OCI-LY3 (cell line): Measurements from ENCODE around the gene BABAM2.

Experiments
- H2AFZ ChIP-seq: fragments of 200-600, 300-600 bp; shearing (Covaris generic); 2 replicates; pipeline ENCODE4 v1.6.0; 2014; ENCODE audit warnings: antibody characterized with exemption, low read depth, low read length
- H3K27ac ChIP-seq: fragments of 200-600, 300-600 bp; sonication (generic); 2 replicates; pipeline ENCODE4 v1.5.1; 2014; ENCODE audit warnings: mild to moderate bottlenecking, low read length, moderate library complexity, mixed read lengths
- H3K27me3 ChIP-seq: fragments of 200-600, 300-600 bp; sonication (generic); 2 replicates; pipeline ENCODE4 v1.6.1; 2014; ENCODE audit warnings: low read depth, low read length, mixed read lengths
- H3K36me3 ChIP-seq: fragments of 200-600, 300-600 bp; sonication (generic); replicated peaks from 2 replicates; pipeline ENCODE3; 2014; ENCODE audit warnings: low read depth, low read length, mixed read lengths
- H3K4me1 ChIP-seq: fragments of 300-600, 200-600 bp; sonication (generic); 2 replicates; pipeline ENCODE4 v1.6.1; 2014; ENCODE audit warnings: low read length, mixed read lengths
- H3K4me2 ChIP-seq: fragments of 200-600, 300-600 bp; sonication (generic); 2 replicates; pipeline ENCODE4 v1.6.1; 2014; ENCODE audit warnings: low read length, mixed read lengths
- H3K4me3 ChIP-seq: fragments of 300-600, 200-600 bp; sonication (generic); 2 replicates; pipeline ENCODE4 v1.5.1; 2014; ENCODE audit warnings: antibody characterized with exemption, mild to moderate bottlenecking, low read length, moderate library complexity
- H3K79me2 ChIP-seq: fragments of 300-600, 200-600 bp; shearing (Covaris generic); 2 replicates; pipeline ENCODE4 v1.6.1; 2014; ENCODE audit warnings: mild to moderate bottlenecking, low read length, mixed read lengths
- H3K9ac ChIP-seq: fragments of 300-600, 200-600 bp; shearing (Covaris generic); 2 replicates; pipeline ENCODE4 v1.6.0; 2014; ENCODE audit warnings: mild to moderate bottlenecking, low read length, moderate library complexity
- H3K9me3 ChIP-seq: fragments of 200-600, 300-600 bp; shearing (Covaris generic); 2 replicates; pipeline ENCODE4 v1.6.1; 2014; ENCODE audit warnings: low read length, mixed read lengths; ENCODE audit not compliant: insufficient read depth
- H4K20me1 ChIP-seq: fragments of 200-600, 300-600 bp; sonication (generic); 2 replicates; pipeline ENCODE4 v1.6.1; 2016; ENCODE audit warnings: low read length, mixed read lengths; ENCODE audit not compliant: insufficient read depth
- CTCF ChIP-seq: fragments of 200-600, 300-600 bp; sonication (generic); IDR thresholded peaks from 2 replicates; pipeline ENCODE4 v1.5.1; 2014; ENCODE audit warnings: antibody characterized with exemption, low read length, low read depth
- EZH2phosphoT487 ChIP-seq: fragments of 200-600 bp; shearing (Covaris generic); IDR thresholded peaks from 2 replicates; pipeline ENCODE4 v1.6.1; 2018; ENCODE audit warnings: antibody characterized with exemption, mixed run types, low read depth

Gene BABAM2

DNA sequence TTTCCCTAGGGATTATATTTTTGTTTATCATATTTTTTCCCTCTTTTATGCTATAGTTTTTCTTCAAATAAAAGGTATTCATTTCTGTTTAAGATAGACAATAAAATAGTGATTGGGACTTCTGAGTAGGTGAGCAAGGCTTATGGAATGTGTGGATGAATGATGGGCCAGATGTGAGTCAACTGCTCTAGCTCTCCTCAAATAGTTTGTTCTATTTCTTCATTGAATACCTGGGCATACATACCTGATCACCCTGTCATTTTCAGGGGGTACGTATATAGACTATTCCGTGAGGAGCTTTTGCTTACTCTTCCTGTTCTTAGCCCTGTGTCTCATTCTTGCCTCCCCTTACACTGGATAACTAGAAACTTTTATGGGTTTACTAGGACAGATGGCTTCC is 41.9 kb downstream of the BABAM2 start:
- H3K9me3 ChIP-seq, result no peaks in the 10 kb centered on the region
- H3K9ac ChIP-seq, result no peak overlapping the region
- H3K27ac ChIP-seq, result no peak overlapping the region
- no peak overlapping the region for H3K4me3 ChIP-seq
- no peaks in the 10 kb centered on the region for H3K36me3 ChIP-seq
- H3K27me3 ChIP-seq, result no peaks in the 10 kb centered on the region
- TF ChIP-seq EZH2phosphoT487 (no peak), CTCF (no peak)
- no peaks in the 10 kb centered on the region for H3K79me2 ChIP-seq
- H4K20me1 ChIP-seq, result no peaks in the 10 kb centered on the region
- H2AFZ ChIP-seq, result no peak overlapping the region
- H3K4me2 ChIP-seq, result no peak overlapping the region
- no peaks in the 10 kb centered on the region for H3K4me1 ChIP-seq

DNA sequence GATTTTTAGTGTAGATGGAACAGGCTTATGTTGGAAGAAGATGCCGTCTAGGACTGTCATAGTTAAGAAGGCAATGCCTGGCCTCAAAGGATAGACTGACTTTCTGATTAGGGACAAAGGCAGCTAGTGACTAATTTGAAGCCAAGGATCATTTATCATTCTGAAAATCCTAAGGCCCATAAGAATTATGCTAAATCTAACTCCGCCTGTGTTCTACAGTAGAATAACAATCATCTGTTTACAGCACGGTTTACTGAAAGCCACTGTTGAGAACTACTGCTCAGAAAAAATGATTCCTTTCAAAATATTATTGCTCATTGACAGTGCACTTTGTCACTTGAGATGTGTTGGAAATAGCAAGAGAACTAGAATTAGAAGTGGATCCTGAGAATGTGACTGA is 44.5 kb downstream of the BABAM2 start:
- Histone ChIP-seq H3K79me2 (no peaks in the 10 kb centered on the region), H3K27me3 (no peaks in the 10 kb centered on the region), H2AFZ (no peak overlapping the region), H3K4me2 (no peak overlapping the region), H3K27ac (no peak overlapping the region), H4K20me1 (no peaks in the 10 kb centered on the region), H3K9me3 (no peaks in the 10 kb centered on the region), H3K4me1 (no peaks in the 10 kb centered on the region), H3K4me3 (no peak overlapping the region), H3K36me3 (no peaks in the 10 kb centered on the region), H3K9ac (no peak overlapping the region)
- no peak for TF ChIP-seq EZH2phosphoT487
- no peak for TF ChIP-seq CTCF

DNA sequence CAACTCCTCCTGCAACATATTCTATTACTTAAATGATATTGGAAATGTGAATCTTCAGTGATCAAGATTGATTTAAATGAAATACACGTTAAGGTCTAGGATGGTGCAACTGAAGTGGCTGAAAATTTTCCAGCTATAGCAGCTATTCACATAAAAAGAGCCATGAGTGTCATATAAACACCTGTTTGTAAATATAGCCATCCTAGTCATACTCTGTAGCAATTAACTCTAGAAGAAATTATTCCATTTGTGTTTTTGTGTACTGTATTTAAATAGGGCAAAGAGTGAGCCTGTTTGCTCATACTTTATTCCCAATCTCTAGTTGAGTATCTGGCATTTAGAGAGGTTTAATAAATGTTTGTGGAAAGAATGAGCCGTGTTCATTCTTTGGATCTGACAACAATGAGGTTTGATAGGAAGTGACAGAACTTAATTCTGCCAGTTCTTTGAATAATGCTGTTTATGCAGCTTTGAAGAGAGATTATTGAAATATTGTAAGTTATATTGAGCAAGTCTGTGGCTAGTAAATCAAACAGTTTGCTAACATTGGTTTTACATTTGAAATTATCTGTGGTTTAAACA is 49.7 kb downstream of the BABAM2 start:
- Histone ChIP-seq H3K9me3 (no peaks in the 10 kb centered on the region), H3K36me3 (no peaks in the 10 kb centered on the region), H3K4me2 (no peak overlapping the region), H2AFZ (no peak overlapping the region), H3K9ac (no peak overlapping the region), H4K20me1 (no peaks in the 10 kb centered on the region), H3K4me3 (no peak overlapping the region), H3K79me2 (no peaks in the 10 kb centered on the region), H3K4me1 (no peaks in the 10 kb centered on the region), H3K27me3 (no peaks in the 10 kb centered on the region), H3K27ac (no peak overlapping the region)
- no peak for TF ChIP-seq CTCF
- no peak for TF ChIP-seq EZH2phosphoT487

GRCh38 chr2:27940982-27941381 is 50.5 kb downstream of the BABAM2 start:
- no peak overlapping the region for H3K27ac ChIP-seq
- no peak for TF ChIP-seq CTCF
- no peak for TF ChIP-seq EZH2phosphoT487
- no peak overlapping the region for H3K4me3 ChIP-seq
- H2AFZ ChIP-seq, result no peak overlapping the region
- H3K79me2 ChIP-seq, result no peaks in the 10 kb centered on the region
- no peak overlapping the region for H3K4me2 ChIP-seq
- H4K20me1 ChIP-seq, result no peaks in the 10 kb centered on the region
- H3K4me1 ChIP-seq, result no peaks in the 10 kb centered on the region
- H3K36me3 ChIP-seq, result no peaks in the 10 kb centered on the region
- no peak overlapping the region for H3K9ac ChIP-seq
- no peaks in the 10 kb centered on the region for H3K9me3 ChIP-seq
- H3K27me3 ChIP-seq, result no peaks in the 10 kb centered on the region
